Upper lobe of left lung (tissue), 6 donors: Measurements from ENCODE around the gene LHFPL3. TPM values are rescaled to one million over a fixed set of nuclear protein-coding genes. Genes with fewer than 3 reads are reported as not detected.
"Not testable (repeated sequence)": the region's sequence is repeated elsewhere in the genome, so short reads cannot be mapped to it uniquely, and the experiment has no call there.

Source experiments
- ATAC-seq, 2 donors: fragments of 200-7000 bp; cut with Tn5 transposase; one replicate each; pipeline ENCODE4 v1.9.1; 2022; ENCODE audit warnings: mild to moderate bottlenecking in 2 of 2, moderate library complexity in 2 of 2; ENCODE audit not compliant: low FRiP score in 2 of 2
- DNase-seq, 2 donors: peaks; one replicate each; pipeline ENCODE4 v3.0.0-alpha.2; 2019 to 2020
- H3K27ac ChIP-seq, 4 donors: fragments of 200-600 bp; sonication (generic); one replicate each; pipeline ENCODE4 v1.5.1; 2016 to 2019
- H3K27me3 ChIP-seq, 4 donors: fragments of 200-600 bp; sonication (generic); one replicate each; pipeline ENCODE4 v1.5.1; 2017 to 2019
- H3K36me3 ChIP-seq, 4 donors: fragments of 200-600 bp; sonication (generic); one replicate each; pipeline ENCODE4 v1.5.1; 2016 to 2019
- H3K4me1 ChIP-seq, 4 donors: fragments of 200-600 bp; sonication (generic); one replicate each; pipeline ENCODE4 v1.5.1; 2018 to 2019
- H3K4me3 ChIP-seq, 4 donors: fragments of 200-600 bp; sonication (generic); one replicate each; pipeline ENCODE4 v1.5.1; 2017 to 2019; ENCODE audit warnings: mild to moderate bottlenecking in 2 of 4, moderate library complexity in 1 of 4
- H3K9me3 ChIP-seq, 4 donors: fragments of 200-600 bp; sonication (generic); one replicate each; pipeline ENCODE4 v1.5.1; 2018 to 2019
- CTCF ChIP-seq, 6 experiments: fragments of 450-650 bp in 4 of 6; fragments of 200-600 bp in 2 of 6; sonication (generic) in 2 of 6; IDR thresholded peaks; one replicate each; pipeline ENCODE4 v1.5.1; 2016 to 2019; ENCODE audit warnings: antibody characterized with exemption in 6 of 6
- EP300 ChIP-seq, 4 donors: sonication (generic); formaldehyde crosslinking; IDR thresholded peaks; one replicate each; pipeline ENCODE4 v1.5.1; 2017; ENCODE audit warnings: antibody characterized with exemption in 4 of 4, control low read depth in 2 of 4
- POLR2A ChIP-seq, 4 donors: fragments of 450-650 bp; IDR thresholded peaks; one replicate each; pipeline ENCODE4 v1.5.1; 2016 to 2017; ENCODE audit warnings: antibody characterized with exemption in 4 of 4, mild to moderate bottlenecking in 2 of 4
- POLR2AphosphoS5 ChIP-seq, 2 donors: sonication (generic); formaldehyde crosslinking; IDR thresholded peaks; one replicate each; pipeline ENCODE4 v1.5.1; 2017; ENCODE audit warnings: antibody characterized with exemption in 2 of 2
- WGBS, 2 donors: methylation state at CpG; one replicate each; pipeline ENCODE4 v1.1.5; 2017 to 2018; 5-methylcytosine and 5-hydroxymethylcytosine counted together
- total RNA-seq, 6 donors: library from RNA; depleted of rRNA in 4 of 6; stranded (reverse); fragments of >200 nt in 4 of 6; gene quantifications; one replicate each; pipeline versions ENCODE4 v1.1.0 to v1.2.1, GENCODE V29; 2016 to 2021
- donor health status: DM: no; HTN: no; CAD: no; lungs with moderate emphysema.
- donor health status: DM: no; HTN: yes; CAD: no; lungs with severe emphysema.

The LHFPL3 gene
- total RNA-seq = not detected

GRCh38 chr7:104328296-104328969 is at the start of gene LHFPL3:
Gene LHFPL3 (plus strand): TSS chr7:104328603.
- Histone ChIP-seq H3K4me1 (peaks cover 5 to 17% (median 8%) of the 10 kb centered on the region in 4 donors), H3K9me3 (no peaks in the 10 kb centered on the region), H3K36me3 (no peaks in the 10 kb centered on the region), H3K27ac (no peak within 1 kb of the TSS), H3K27me3 (peaks cover 0 to 17% (median 7%) of the 10 kb centered on the region in 4 donors), H3K4me3 (peak within 1 kb of the TSS in 1 of 4 donors; percentile 7)
- 2% methylated on average over 23 to 31 of the region's 62 CpGs for WGBS, 2 donors
- peak in 1 of 2 donors; percentile 75 for DNase-seq
- TF ChIP-seq POLR2AphosphoS5 (IDR thresholded peaks at IDR 0.05) = no peak
- no peak for TF ChIP-seq EP300 (IDR thresholded peaks at IDR 0.05)
- TF ChIP-seq CTCF (IDR thresholded peaks at IDR 0.05) = no peak
- no peak for TF ChIP-seq POLR2A (IDR thresholded peaks at IDR 0.05)
- ATAC-seq = peak in 1 of 2 donors; percentile 34

- H3K4me1 ChIP-seq, H3K27ac ChIP-seq, H3K9me3 ChIP-seq, ATAC-seq, H3K36me3 ChIP-seq, H3K4me3 ChIP-seq, DNase-seq, H3K27me3 ChIP-seq: not testable (repeated sequence)
- WGBS, 2 donors = 81 to 98% methylated on average over 2 of the region's 2 CpGs
Observed at GRCh38 chr7:104281685-104282084, 46.7 kb upstream of the LHFPL3 start.

GRCh38 chr7:104286839-104287238 is 41.6 kb upstream of the LHFPL3 start:
- DNase-seq = no peak
- TF ChIP-seq CTCF (IDR thresholded peaks at IDR 0.05) = no peak
- TF ChIP-seq POLR2AphosphoS5 (IDR thresholded peaks at IDR 0.05) = no peak
- TF ChIP-seq EP300 (IDR thresholded peaks at IDR 0.05) = no peak
- no peak for TF ChIP-seq POLR2A (IDR thresholded peaks at IDR 0.05)
- Histone ChIP-seq H3K4me3 (no peak overlapping the region), H3K27me3 (no peaks in the 10 kb centered on the region), H3K9me3 (no peaks in the 10 kb centered on the region), H3K27ac (no peak overlapping the region), H3K4me1 (no peaks in the 10 kb centered on the region), H3K36me3 (no peaks in the 10 kb centered on the region)
- WGBS, 2 donors = 20 to 61% methylated on average over 1 of the region's 1 CpG
- ATAC-seq = no peak

- ATAC-seq (no peak), DNase-seq (no peak)
- Histone ChIP-seq H3K4me3 (no peak overlapping the region), H3K4me1 (no peaks in the 10 kb centered on the region), H3K36me3 (no peaks in the 10 kb centered on the region), H3K27me3 (no peaks in the 10 kb centered on the region), H3K27ac (no peak overlapping the region), H3K9me3 (no peaks in the 10 kb centered on the region)
- 86 to 92% methylated on average over 1 of the region's 1 CpG for whole genome bisulfite sequencing, 2 donors
- no peak for TF ChIP-seq EP300 (IDR thresholded peaks at IDR 0.05)
- no peak for TF ChIP-seq POLR2AphosphoS5 (IDR thresholded peaks at IDR 0.05)
- no peak for TF ChIP-seq POLR2A (IDR thresholded peaks at IDR 0.05)
- TF ChIP-seq CTCF (IDR thresholded peaks at IDR 0.05) = no peak
Observed at GRCh38 chr7:104288137-104288536, 40.3 kb upstream of the LHFPL3 start.

GRCh38 chr7:104294291-104294690 is 34.1 kb upstream of the LHFPL3 start:
- ATAC-seq = no peak
- TF ChIP-seq POLR2AphosphoS5 (IDR thresholded peaks at IDR 0.05) = no peak
- TF ChIP-seq CTCF (IDR thresholded peaks at IDR 0.05) = no peak
- TF ChIP-seq EP300 (IDR thresholded peaks at IDR 0.05) = no peak
- TF ChIP-seq POLR2A (IDR thresholded peaks at IDR 0.05) = no peak
- H3K4me1 ChIP-seq = no peaks in the 10 kb centered on the region
- H3K4me3 ChIP-seq = no peak overlapping the region
- WGBS, 2 donors = 68% methylated on average over 3 of the region's 3 CpGs
- H3K36me3 ChIP-seq = no peaks in the 10 kb centered on the region
- H3K9me3 ChIP-seq = no peaks in the 10 kb centered on the region
- H3K27me3 ChIP-seq = no peaks in the 10 kb centered on the region
- H3K27ac ChIP-seq = no peak overlapping the region
- no peak for DNase-seq
